ENCODE results near the gene SLAMF8. TPM values are rescaled to one million over a fixed set of nuclear protein-coding genes. Genes with fewer than 3 reads are reported as not detected.

SLAMF8 gene
- total and polyA plus RNA-seq, 12 donors: 0.30 to 24.4 (median 0.99) TPM

DNA sequence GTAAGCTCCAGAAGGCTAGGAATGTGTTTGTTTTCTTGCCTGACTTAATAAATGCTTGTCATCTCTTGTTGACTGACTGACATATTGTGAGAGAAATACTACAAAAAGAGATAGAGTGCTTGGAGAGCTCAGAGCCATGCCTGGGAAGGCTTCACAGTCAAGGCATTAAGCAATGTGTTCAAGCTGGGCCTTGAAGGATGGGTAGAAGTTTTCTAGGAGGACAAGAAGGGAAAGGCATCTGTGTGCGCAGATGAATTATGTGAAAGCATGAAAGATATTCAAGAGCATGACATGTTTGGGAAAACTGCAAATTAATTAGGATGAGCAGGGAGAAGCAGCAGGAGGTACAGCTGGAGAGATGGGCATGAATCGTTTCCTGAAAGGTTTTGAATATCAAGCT is 5.6 kb downstream of the SLAMF8 start:
- Histone ChIP-seq H3K27me3 (no peaks in the 10 kb centered on the region), H3K4me1 (peaks cover 0 to 34% (median 0%) of the 10 kb centered on the region in 9 donors), H3K27ac (no peak overlapping the region), H3K9me3 (no peaks in the 10 kb centered on the region), H3K4me3 (no peak overlapping the region), H3K36me3 (peaks cover 0 to 59% (median 0%) of the 10 kb centered on the region in 9 donors)
- ATAC-seq (no peak), DNase-seq (no peak)
- WGBS, 2 donors: 97 to 100% methylated on average over 2 of the region's 2 CpGs
- TF ChIP-seq CTCF (IDR thresholded peaks at IDR 0.05): no peak
- intact Hi-C loops (cut with DNase I): no loop called here

- no peak for TF ChIP-seq CTCF (IDR thresholded peaks at IDR 0.05)
- Histone ChIP-seq H3K27me3 (no peaks in the 10 kb centered on the region), H3K9me3 (no peaks in the 10 kb centered on the region), H3K36me3 (peaks cover 0 to 57% (median 0%) of the 10 kb centered on the region in 9 donors), H3K4me1 (peaks cover 0 to 5% (median 0%) of the 10 kb centered on the region in 9 donors), H3K27ac (no peak overlapping the region), H3K4me3 (no peak overlapping the region)
- 41 to 53% methylated on average over 3 of the region's 3 CpGs for WGBS, 2 donors
- ATAC-seq: peak in 2 of 8 donors; percentile 28 to 33
- no peak for DNase-seq
- intact Hi-C loops (cut with DNase I): loop anchor here in 1 of 10 donors (5.0 kb wide), 2 partner anchors 38 to 102 kb away; no protein-coding TSS in a partner anchor
Observed at GRCh38 chr1:159835356-159835755, 8.7 kb downstream of the SLAMF8 start.

- TF ChIP-seq CTCF (IDR thresholded peaks at IDR 0.05): peak in 7 of 9 donors; percentile 18 to 52 (median 28)
- Histone ChIP-seq H3K4me1 (no peaks in the 10 kb centered on the region), H3K27me3 (no peaks in the 10 kb centered on the region), H3K36me3 (peaks cover 0 to 51% (median 0%) of the 10 kb centered on the region in 9 donors), H3K9me3 (no peaks in the 10 kb centered on the region), H3K27ac (no peak overlapping the region), H3K4me3 (no peak overlapping the region)
- intact Hi-C loops (cut with DNase I): loop anchor here in 1 of 10 donors (5.0 kb wide), 2 partner anchors 39 to 101 kb away; no protein-coding TSS in a partner anchor
- WGBS, 2 donors: 79 to 87% methylated on average over 8 of the region's 8 CpGs
- DNase-seq (no peak), ATAC-seq (peak in 1 of 8 donors; percentile 44)
Observed at GRCh38 chr1:159835862-159836525, 9.3 kb downstream of the SLAMF8 start.

GRCh38 chr1:159838715-159839114 is 12.0 kb downstream of the SLAMF8 start:
- Histone ChIP-seq H3K36me3 (peaks cover 0 to 35% (median 0%) of the 10 kb centered on the region in 9 donors), H3K9me3 (no peaks in the 10 kb centered on the region), H3K4me1 (no peaks in the 10 kb centered on the region), H3K27me3 (no peaks in the 10 kb centered on the region), H3K27ac (no peak overlapping the region), H3K4me3 (no peak overlapping the region)
- ATAC-seq (no peak), DNase-seq (no peak)
- intact Hi-C loops (cut with DNase I): loop anchor here in 2 of 10 donors (2.0 to 5.0 kb wide), 3 partner anchors 20 to 99 kb away; no protein-coding TSS in a partner anchor
- WGBS, 2 donors: 92 to 97% methylated on average over 1 of the region's 1 CpG
- TF ChIP-seq CTCF (IDR thresholded peaks at IDR 0.05): no peak
